SJSA1 (cell line): ENCODE data around the gene RAP1A. TPM values are rescaled to one million over a fixed set of nuclear protein-coding genes. Genes with fewer than 3 reads are reported as not detected.
"Not testable (repeated sequence)": the region's sequence is repeated elsewhere in the genome, so short reads cannot be mapped to it uniquely, and the experiment has no call there.

Source experiments
- DNase-seq, 2 experiments: peaks; one replicate each; pipeline ENCODE4 v3.0.0-alpha.2; 2015 to 2020; ENCODE audit warnings: low spot score in 2 of 2, low read depth in 1 of 2
- H3K27ac ChIP-seq: fragments of 250-450 bp; sonication (Bioruptor Pico); 2 replicates; pipeline ENCODE4 v1.5.1; 2020; ENCODE audit warnings: mild to moderate bottlenecking, moderate library complexity
- H3K27me3 ChIP-seq: fragments of 250-450 bp; sonication (Bioruptor Pico); replicated peaks from 2 replicates; pipeline ENCODE4 v1.5.1; 2020; ENCODE audit warnings: mild to moderate bottlenecking, moderate library complexity
- H3K36me3 ChIP-seq: fragments of 250-450 bp; sonication (Bioruptor Pico); 2 replicates; pipeline ENCODE4 v1.5.1; 2020; ENCODE audit warnings: mild to moderate bottlenecking
- H3K4me1 ChIP-seq: fragments of 250-450 bp; sonication (Bioruptor Pico); replicated peaks from 2 replicates; pipeline ENCODE4 v1.6.1; 2021; ENCODE audit warnings: mild to moderate bottlenecking
- H3K4me3 ChIP-seq: fragments of 250-450 bp; sonication (Bioruptor Pico); 2 replicates; pipeline ENCODE4 v1.5.1; 2020; ENCODE audit warnings: mild to moderate bottlenecking
- H3K9me3 ChIP-seq: fragments of 250-450 bp; sonication (Bioruptor Pico); replicated peaks from 2 replicates; pipeline ENCODE4 v1.5.1; 2020; ENCODE audit warnings: mild to moderate bottlenecking
- total RNA-seq: library from RNA; depleted of rRNA; stranded (reverse); fragments of >200 nt; shearing (Covaris generic); gene quantifications from 2 replicates; pipeline ENCODE4 v1.2.3, GENCODE V29; 2014

The RAP1A gene
- total RNA-seq, 1 experiment from 2014 or later = 42.6 TPM

DNA sequence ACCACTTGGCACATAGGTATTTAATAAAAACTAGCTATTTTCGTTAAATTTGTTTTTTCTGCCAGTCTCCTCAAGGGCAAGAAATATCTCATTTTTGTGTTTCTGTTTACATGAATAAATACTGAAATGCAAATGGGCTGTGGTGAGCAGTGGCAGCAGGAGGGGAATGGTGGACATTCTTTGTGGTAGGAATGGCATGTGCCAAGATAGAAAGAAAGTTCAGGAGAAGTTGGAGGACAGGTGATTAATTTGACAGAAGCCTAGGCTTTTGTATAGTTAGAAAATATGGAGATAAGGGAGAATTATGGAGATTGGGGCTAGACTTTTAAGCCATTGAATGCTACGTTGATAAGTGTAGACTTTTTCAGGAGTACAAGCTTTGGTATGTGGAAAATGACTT, 8.6 kb downstream of the RAP1A start:
- peaks cover 9% of the 10 kb centered on the region for H3K4me1 ChIP-seq
- H3K36me3 ChIP-seq = peaks cover 2% of the 10 kb centered on the region; the same call in 1 of the 2 replicates
- H3K27ac ChIP-seq = no peak overlapping the region
- no peaks in the 10 kb centered on the region for H3K9me3 ChIP-seq
- no peaks in the 10 kb centered on the region for H3K27me3 ChIP-seq
- no peak overlapping the region for H3K4me3 ChIP-seq
- no peak for DNase-seq

DNA sequence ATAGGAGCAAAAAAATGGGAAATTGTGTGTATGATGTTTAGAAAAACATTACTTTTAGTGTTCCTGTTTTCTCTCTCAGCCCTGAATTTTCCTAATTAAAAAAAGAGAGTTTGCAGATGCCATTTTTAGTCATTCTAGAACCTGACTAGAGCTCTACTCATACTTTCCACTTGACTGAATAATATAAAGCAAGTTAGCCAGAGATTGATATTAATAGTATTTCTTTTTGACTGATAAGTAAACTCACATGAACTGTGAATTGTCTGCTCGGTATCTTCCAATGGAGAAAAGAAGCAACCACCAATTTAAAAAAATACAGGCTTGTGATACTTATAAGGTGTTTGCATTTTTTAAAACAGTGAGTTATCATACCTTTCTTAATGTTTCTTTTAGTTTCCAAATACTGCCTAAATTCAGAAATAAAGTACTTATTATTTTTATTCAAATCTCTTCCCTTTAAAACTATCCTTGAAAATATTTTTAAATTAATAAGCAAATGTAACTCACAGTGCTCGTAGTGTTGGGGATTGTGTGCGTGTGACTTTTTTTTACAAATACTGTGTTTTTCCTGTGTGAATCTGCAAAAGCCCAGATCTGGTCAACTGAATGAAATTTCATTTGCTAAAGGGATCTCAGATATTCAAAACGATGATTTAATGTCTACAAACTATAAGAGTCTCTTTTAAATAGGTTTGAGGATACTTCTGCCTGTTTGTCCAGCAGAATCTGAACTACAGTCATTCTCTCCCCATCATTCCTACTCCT, 9.8 kb downstream of the RAP1A start:
- Histone ChIP-seq H3K27me3 (no peaks in the 10 kb centered on the region), H3K4me3 (no peak overlapping the region), H3K9me3 (no peaks in the 10 kb centered on the region), H3K36me3 (peaks cover 2% of the 10 kb centered on the region; the same call in 1 of the 2 replicates), H3K4me1 (peaks cover 9% of the 10 kb centered on the region), H3K27ac (no peak overlapping the region)
- no peak for DNase-seq

DNA sequence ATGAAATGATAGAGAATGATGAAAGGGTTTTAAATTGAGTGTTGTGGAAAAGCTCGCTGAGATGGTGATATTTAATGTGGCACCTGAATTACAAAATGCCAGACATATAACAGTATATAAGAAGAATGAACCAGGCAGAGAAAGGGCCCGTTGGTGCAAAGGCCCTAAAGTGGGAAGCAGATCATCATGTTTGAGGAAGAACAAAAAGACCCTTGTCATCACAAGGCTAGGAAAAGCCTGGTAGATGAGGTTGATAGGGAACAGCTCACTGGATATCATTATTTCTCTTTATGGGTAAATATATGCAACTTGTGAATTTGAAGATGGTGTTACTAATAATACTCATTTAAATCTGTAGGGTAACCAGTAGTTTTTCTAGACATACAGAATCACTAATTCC, 11.0 kb downstream of the RAP1A start:
- peaks cover 2% of the 10 kb centered on the region; the same call in 1 of the 2 replicates for H3K36me3 ChIP-seq
- H3K9me3 ChIP-seq = no peaks in the 10 kb centered on the region
- DNase-seq = no peak
- H3K27ac ChIP-seq = no peak overlapping the region
- H3K27me3 ChIP-seq = no peaks in the 10 kb centered on the region
- no peak overlapping the region for H3K4me3 ChIP-seq
- peaks cover 7% of the 10 kb centered on the region for H3K4me1 ChIP-seq

DNA sequence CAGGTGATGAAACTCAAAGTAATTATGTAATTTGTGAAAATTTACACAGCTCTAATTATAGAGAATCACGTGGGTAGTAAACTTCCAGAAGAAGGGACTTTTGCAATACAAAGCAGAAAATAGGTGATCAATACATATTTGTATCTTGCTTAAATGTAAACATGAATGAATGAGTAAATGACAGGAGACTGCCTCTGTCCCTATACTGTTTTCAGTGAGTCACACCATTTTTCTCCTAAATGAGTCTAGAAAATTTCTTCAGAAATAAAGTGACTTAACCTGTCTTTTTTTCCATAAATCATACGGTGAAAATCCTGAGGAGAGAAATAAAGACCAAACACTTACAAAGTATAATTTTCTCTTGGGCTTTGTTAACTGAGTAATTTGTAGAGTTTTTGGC, 11.9 kb downstream of the RAP1A start:
- Histone ChIP-seq H3K36me3 (peaks cover 2% of the 10 kb centered on the region; the same call in 1 of the 2 replicates), H3K4me3 (no peak overlapping the region), H3K9me3 (no peaks in the 10 kb centered on the region), H3K4me1 (peaks cover 13% of the 10 kb centered on the region), H3K27ac (no peak overlapping the region), H3K27me3 (no peaks in the 10 kb centered on the region)
- no peak for DNase-seq

DNA sequence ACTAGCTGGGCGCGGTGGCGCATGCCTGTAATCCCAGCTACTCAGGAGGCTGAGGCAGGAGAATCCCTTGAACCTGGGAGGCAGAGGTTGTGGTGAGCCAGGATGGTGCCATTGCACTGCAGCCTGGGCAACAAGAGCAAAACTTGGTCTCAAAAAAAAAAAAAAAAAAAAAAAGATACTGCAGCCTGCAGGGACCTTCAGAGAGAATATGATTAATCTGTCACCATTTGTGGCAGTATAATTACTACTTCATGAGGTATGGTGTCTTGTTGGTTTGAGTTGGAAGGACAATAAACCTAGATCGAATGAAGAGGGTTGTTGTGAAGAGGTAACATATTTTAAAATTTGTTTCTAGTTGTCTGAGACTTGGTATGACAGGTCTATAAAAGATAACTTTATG, 13.2 kb downstream of the RAP1A start:
- not testable (repeated sequence) for H3K27me3 ChIP-seq, H3K4me3 ChIP-seq, H3K9me3 ChIP-seq, H3K36me3 ChIP-seq, H3K27ac ChIP-seq, DNase-seq
- H3K4me1 ChIP-seq = peaks cover 13% of the 10 kb centered on the region

DNA sequence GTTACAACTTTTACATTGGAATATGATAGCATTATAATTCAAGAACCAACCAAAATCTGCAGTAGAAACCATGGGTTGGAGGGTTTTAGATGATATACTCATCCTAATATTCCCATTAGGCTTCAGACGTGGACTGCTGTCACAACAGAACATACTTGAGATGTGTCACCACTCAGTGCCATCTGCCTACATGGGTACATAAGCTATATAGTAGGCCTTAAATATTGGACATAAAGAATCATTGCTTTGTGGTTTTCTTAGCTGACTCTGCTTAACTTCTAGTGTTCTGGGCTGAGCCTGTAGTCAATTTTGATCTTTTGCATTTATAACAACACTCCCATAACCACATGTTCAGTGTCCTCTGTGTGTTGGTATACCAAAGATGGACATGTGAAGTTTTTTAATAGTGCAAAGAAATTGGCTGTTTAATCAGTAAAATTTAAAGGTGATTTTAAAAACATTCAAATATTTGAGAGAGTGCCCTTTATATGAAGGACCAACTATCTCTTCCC, 14.2 kb downstream of the RAP1A start:
- Histone ChIP-seq H3K9me3 (no peaks in the 10 kb centered on the region), H3K27me3 (no peaks in the 10 kb centered on the region)

DNA sequence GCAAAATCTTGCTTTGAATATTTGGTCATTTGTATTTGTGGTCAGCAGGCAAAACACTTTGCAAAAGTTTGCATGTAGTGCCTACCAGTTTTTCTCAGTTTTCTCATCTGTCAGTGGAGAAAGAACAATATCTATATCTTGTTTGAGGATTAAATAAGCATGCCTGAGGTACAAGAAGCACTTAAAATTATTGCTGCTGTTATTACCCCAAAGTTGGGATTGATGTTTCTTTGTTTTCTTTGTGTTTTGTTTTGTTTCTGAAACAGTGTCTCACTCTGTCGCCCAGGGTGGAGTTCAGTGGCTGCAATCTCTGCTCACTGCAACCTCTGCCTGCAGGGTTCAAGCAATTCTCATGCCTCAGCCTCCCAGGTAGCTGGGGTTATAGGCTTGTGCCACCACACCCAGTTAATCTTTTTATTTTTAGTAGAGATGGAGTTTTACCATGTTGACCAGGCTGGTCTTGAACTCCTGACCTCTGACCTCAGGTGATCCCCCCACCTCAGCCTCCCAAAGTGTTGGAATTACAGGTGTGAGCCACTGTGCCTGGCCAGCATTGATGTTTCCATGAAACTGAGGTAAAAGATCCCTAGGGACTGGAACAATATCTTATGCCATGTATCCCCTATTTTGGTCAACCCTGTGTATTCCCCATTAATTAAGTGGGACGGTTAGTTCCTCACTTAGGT, 15.9 kb downstream of the RAP1A start:
- Histone ChIP-seq H3K36me3 (no peaks in the 10 kb centered on the region), H3K4me3 (no peak overlapping the region), H3K9me3 (no peaks in the 10 kb centered on the region), H3K27me3 (no peaks in the 10 kb centered on the region), H3K4me1 (peaks cover 10% of the 10 kb centered on the region), H3K27ac (no peak overlapping the region)
- no peak for DNase-seq

More for the DNA sequence above, 14.2 kb downstream of the RAP1A start:
- peaks cover 10% of the 10 kb centered on the region for H3K4me1 ChIP-seq
- no peak for DNase-seq
- no peaks in the 10 kb centered on the region; the same call in 1 of the 2 replicates for H3K36me3 ChIP-seq
- no peak overlapping the region for H3K4me3 ChIP-seq
- no peak overlapping the region for H3K27ac ChIP-seq

DNA sequence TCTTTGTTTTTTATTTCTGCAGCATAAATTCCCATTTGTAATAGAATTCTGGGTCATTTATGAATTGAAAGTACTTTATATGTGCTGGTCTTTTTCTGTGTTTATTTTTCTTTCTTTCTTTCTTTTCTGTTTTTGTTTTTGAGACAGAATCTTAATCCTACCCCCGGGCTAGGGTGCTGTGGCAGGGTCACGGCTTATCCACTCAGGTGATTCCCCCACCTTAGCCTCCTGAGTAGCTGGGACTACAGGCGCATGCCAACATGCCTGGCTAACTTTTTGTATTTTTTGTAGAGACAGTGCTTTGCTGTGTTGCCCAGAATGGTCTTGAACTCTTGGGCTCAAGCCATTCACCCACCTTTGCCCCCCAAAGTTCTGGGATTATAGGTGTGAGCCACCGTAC, 18.7 kb downstream of the RAP1A start:
- no peak overlapping the region for H3K27ac ChIP-seq
- H3K27me3 ChIP-seq = no peaks in the 10 kb centered on the region
- H3K36me3 ChIP-seq = 0 out of 2 replicates have a peak, but pooled peaks cover under 1% of the 10 kb centered on the region
- H3K9me3 ChIP-seq = no peaks in the 10 kb centered on the region
- DNase-seq = no peak
- peaks cover 10% of the 10 kb centered on the region for H3K4me1 ChIP-seq
- H3K4me3 ChIP-seq = no peak overlapping the region

DNA sequence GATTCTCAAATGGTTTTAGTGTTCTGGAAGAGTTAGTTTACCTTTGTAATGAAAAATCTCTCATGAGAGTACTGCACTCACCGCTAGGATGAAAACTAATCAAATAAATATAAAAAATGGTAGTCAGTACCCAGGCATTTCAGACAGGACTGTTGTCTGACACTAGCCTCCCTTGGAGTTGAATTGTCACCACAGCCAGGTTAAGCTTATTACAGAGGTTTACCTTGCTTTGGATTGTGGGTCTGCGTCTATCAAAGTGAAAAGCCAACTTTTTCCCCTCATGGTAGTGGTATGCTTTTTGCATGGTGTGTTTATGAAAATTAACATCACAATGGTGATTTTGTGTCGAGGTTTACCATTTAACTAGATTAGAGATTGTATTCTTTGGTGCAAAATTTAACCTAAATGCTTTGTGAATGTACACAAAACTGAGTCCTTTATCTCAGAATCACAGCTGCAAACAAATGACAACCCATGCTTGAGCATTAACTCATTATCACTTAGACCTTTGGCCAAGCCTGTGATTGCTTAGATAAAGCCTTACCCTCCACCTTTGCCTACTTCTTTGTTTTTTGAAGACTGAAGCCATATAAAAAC, 20.1 kb downstream of the RAP1A start:
- H3K36me3 ChIP-seq = peaks cover 10% of the 10 kb centered on the region; the same call in 1 of the 2 replicates

DNA sequence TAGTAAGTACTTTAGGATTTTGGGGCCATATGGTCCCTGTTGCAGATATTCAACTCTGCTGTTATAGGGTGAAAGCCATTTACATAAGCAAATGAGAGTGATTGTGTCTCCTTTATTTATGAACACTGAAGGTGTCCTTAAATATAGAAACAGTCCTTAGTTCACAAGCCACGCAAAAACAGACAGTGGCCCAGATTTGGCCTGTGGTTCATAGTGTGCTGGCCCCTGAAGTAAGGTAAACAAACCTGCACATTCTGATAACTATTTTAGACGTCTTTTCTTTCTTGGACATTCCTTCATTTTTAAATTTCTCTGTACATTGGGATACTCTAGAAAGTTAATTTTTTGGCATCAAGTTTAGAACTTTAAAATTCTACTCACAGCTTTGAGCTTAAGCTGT, 23.5 kb downstream of the RAP1A start:
- no peaks in the 10 kb centered on the region for H3K27me3 ChIP-seq
- H3K4me1 ChIP-seq = no peaks in the 10 kb centered on the region; the same call in 1 of the 2 replicates
- no peak for DNase-seq
- H3K4me3 ChIP-seq = no peak overlapping the region
- H3K36me3 ChIP-seq = peaks cover 10% of the 10 kb centered on the region; the same call in 1 of the 2 replicates
- no peak overlapping the region for H3K27ac ChIP-seq
- H3K9me3 ChIP-seq = no peaks in the 10 kb centered on the region

More for the DNA sequence above, 20.1 kb downstream of the RAP1A start:
- Histone ChIP-seq H3K27ac (no peak overlapping the region), H3K4me1 (peaks cover 10% of the 10 kb centered on the region), H3K4me3 (no peak overlapping the region), H3K9me3 (no peaks in the 10 kb centered on the region), H3K27me3 (no peaks in the 10 kb centered on the region)
- no peak for DNase-seq

DNA sequence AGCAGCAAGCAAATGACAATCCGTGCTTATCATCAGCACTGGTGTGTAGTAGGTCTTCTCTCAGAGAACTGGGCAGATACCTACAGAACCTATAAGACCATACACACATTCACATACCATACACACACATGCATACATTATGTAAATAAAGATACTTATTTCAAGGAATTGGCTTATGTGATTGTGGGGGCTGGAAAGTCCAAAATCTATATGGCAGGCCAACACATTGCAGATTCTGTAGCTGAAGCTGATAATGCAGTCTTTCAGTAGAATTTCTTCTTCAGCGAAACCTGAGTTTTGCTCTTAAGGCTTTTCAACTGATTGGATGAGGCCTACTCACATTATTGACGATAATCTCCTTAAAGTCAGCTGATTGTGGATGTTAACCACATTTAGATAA, 24.1 kb downstream of the RAP1A start:
- no peaks in the 10 kb centered on the region; the same call in 1 of the 2 replicates for H3K4me1 ChIP-seq
- no peak overlapping the region for H3K4me3 ChIP-seq
- no peaks in the 10 kb centered on the region for H3K27me3 ChIP-seq
- H3K27ac ChIP-seq = no peak overlapping the region
- H3K9me3 ChIP-seq = no peaks in the 10 kb centered on the region
- H3K36me3 ChIP-seq = peaks cover 15% of the 10 kb centered on the region; the same call in 1 of the 2 replicates
- DNase-seq = no peak

DNA sequence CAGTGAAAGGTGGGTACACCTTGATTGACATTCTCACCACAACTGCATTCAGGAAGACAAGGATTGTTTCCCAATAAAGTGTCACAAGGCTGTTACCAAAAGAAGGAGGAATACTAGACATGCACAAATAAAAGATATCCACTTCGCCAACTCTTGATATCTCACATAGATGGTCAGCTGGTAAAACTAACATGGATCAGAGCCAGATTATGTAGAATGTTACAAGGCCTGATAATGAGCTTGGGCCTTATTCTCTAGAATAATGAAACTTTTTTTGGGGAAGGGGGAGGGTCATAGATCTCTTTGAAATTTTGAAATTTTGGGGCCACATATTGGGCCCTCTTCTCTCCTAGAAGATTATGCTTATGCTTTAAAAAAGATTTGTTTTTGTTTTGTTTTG, 24.9 kb downstream of the RAP1A start:
- H3K27ac ChIP-seq = no peak overlapping the region
- DNase-seq = no peak
- no peaks in the 10 kb centered on the region for H3K9me3 ChIP-seq
- no peak overlapping the region for H3K4me3 ChIP-seq
- no peaks in the 10 kb centered on the region; the same call in 1 of the 2 replicates for H3K4me1 ChIP-seq
- H3K27me3 ChIP-seq = no peaks in the 10 kb centered on the region
- peaks cover 17% of the 10 kb centered on the region; the same call in 1 of the 2 replicates for H3K36me3 ChIP-seq

DNA sequence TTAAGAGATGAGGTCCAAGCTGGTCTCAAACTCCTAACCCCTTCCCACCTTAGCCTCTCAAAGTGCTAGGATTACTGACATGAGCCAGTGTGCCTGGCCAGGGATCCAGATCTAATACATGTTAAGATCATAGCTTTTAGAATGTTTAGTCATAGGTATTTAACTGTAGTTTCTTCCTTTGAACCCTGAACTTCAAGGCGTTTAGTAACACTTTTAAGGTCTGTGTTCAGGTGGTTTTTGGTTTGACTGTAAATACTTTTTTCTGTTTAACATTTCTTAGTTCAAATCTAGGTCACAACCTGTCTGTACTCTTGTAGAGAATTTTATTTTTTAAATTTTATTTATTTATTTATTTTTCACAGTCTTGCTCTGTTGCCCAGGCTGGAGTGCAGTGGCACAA, 28.1 kb downstream of the RAP1A start:
- no peaks in the 10 kb centered on the region for H3K27me3 ChIP-seq
- H3K4me1 ChIP-seq = no peaks in the 10 kb centered on the region; the same call in 1 of the 2 replicates
- no peaks in the 10 kb centered on the region for H3K9me3 ChIP-seq
- H3K4me3 ChIP-seq = no peak overlapping the region
- DNase-seq = no peak
- H3K27ac ChIP-seq = no peak overlapping the region
- peaks cover 19% of the 10 kb centered on the region; the same call in 1 of the 2 replicates for H3K36me3 ChIP-seq
